ENCODE measurements around the gene GUCD1.

Gene GUCD1

GRCh38 chr22:24503843-24504338 is 51.0 kb downstream of the GUCD1 start:
- no peaks in the 10 kb centered on the region for H3K9me3 ChIP-seq (ENCODE audit: control insufficient read depth, low read length)
- no peak overlapping the region for H3K27ac ChIP-seq (ENCODE audit: insufficient read depth, low read depth, low read length, poor library complexity, severe bottlenecking)
- H3K27me3 ChIP-seq (ENCODE audit: control insufficient read depth, insufficient read depth, low read length, poor library complexity, severe bottlenecking): peaks cover 54% of the 10 kb centered on the region
- 91 to 96% methylated on average over 5 of the region's 5 CpGs for WGBS, 2 experiments
- H3K36me3 ChIP-seq (ENCODE audit: control insufficient read depth, insufficient read depth, low read length): no peaks in the 10 kb centered on the region
- peaks cover 34% of the 10 kb centered on the region for H3K4me1 ChIP-seq (ENCODE audit: control insufficient read depth, insufficient read depth, low read length)
- no peak overlapping the region for H3K4me3 ChIP-seq (ENCODE audit: insufficient read depth, low read depth, low read length)

DNA sequence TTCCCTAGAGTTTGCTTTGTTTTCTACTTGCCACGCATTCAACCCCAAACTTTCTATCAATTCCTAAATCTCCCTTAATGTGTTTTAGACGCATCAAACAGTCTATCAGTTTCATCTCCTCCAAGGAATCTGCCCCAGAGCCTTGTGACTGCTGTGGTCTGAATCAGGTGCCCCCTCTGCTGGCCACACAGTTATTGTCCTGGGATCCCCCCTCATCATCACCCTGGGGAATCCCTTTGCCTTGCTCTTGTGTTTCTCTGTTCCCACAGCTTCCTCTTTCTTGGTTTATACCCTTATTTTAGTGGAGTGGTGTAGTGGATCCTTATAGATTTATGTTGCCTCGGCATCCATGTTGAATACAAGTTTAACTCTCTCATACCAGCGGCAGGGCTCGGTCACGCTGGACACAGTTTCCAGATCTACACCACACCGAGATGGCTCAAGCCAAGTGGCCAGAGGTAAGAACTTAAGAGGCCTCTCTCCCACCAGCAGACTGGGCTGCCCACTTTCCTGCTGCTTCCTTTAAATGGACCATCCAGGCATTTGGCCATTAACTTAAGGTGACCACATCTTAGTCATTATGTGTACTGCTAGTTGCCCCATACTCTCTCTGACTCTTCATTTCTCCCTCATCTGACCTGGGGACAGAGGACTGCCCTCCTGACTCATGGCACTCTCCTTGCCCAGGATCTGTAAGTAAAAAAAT is 51.6 kb downstream of the GUCD1 start:
- H3K4me1 ChIP-seq (ENCODE audit: control insufficient read depth, insufficient read depth, low read length): peaks cover 37% of the 10 kb centered on the region
- no peaks in the 10 kb centered on the region for H3K9me3 ChIP-seq (ENCODE audit: control insufficient read depth, low read length)
- H3K27ac ChIP-seq (ENCODE audit: insufficient read depth, low read depth, low read length, poor library complexity, severe bottlenecking): no peak overlapping the region
- H3K36me3 ChIP-seq (ENCODE audit: control insufficient read depth, insufficient read depth, low read length): no peaks in the 10 kb centered on the region
- no peak overlapping the region for H3K4me3 ChIP-seq (ENCODE audit: insufficient read depth, low read depth, low read length)
- WGBS, 2 experiments: 83 to 84% methylated on average over 7 of the region's 7 CpGs
- peaks cover 60% of the 10 kb centered on the region for H3K27me3 ChIP-seq (ENCODE audit: control insufficient read depth, insufficient read depth, low read length, poor library complexity, severe bottlenecking)

DNA sequence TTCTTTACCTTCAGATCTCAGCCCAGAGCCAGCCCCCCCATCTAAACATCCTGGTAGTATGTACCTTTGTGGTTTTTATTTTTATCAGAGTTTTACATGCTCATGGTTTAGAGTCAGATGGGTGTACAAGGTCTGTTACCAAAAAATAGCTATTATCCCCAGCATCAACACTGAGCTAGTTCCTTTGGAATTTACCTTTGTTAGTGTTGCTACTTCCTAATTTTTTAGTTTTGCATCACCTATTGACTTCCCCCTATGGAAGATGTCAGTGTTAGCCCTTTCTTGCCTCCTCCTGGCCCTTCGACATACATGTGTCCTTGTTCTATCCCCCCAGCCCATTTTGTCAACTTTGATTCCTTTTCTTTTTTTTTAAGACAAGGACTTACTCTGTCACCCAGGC is 52.4 kb downstream of the GUCD1 start:
- H3K9me3 ChIP-seq (ENCODE audit: control insufficient read depth, low read length): no peaks in the 10 kb centered on the region
- H3K36me3 ChIP-seq (ENCODE audit: control insufficient read depth, insufficient read depth, low read length): no peaks in the 10 kb centered on the region
- H3K27me3 ChIP-seq (ENCODE audit: control insufficient read depth, insufficient read depth, low read length, poor library complexity, severe bottlenecking): peaks cover 67% of the 10 kb centered on the region
- H3K4me3 ChIP-seq (ENCODE audit: insufficient read depth, low read depth, low read length): no peak overlapping the region
- 88 to 89% methylated on average over 1 of the region's 1 CpG for WGBS, 2 experiments
- no peak overlapping the region for H3K27ac ChIP-seq (ENCODE audit: insufficient read depth, low read depth, low read length, poor library complexity, severe bottlenecking)
- H3K4me1 ChIP-seq (ENCODE audit: control insufficient read depth, insufficient read depth, low read length): peaks cover 37% of the 10 kb centered on the region

DNA sequence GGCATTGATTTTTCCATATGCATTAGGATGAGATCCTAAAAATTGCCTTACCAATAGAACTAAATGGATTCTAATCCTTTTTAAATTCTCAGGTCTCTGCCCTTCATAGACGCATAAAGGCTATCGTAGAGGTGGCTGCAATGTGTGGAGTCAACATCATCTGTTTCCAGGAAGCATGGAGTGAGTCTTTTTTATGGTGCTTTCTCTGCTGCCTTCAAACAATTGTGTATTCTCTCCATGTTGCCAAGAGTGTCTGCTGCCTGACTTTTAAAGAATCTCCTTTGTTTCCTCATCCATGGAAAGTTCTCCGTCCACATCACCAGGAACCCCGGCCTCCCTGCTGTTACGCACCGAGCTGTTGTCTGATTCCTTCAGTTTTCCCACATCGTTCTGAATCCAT is 52.9 kb downstream of the GUCD1 start:
- no peaks in the 10 kb centered on the region for H3K36me3 ChIP-seq (ENCODE audit: control insufficient read depth, insufficient read depth, low read length)
- no peaks in the 10 kb centered on the region for H3K9me3 ChIP-seq (ENCODE audit: control insufficient read depth, low read length)
- peaks cover 37% of the 10 kb centered on the region for H3K4me1 ChIP-seq (ENCODE audit: control insufficient read depth, insufficient read depth, low read length)
- peaks cover 71% of the 10 kb centered on the region for H3K27me3 ChIP-seq (ENCODE audit: control insufficient read depth, insufficient read depth, low read length, poor library complexity, severe bottlenecking)
- 63 to 68% methylated on average over 7 of the region's 7 CpGs for WGBS, 2 experiments
- H3K4me3 ChIP-seq (ENCODE audit: insufficient read depth, low read depth, low read length): no peak overlapping the region
- no peak overlapping the region for H3K27ac ChIP-seq (ENCODE audit: insufficient read depth, low read depth, low read length, poor library complexity, severe bottlenecking)

- Histone ChIP-seq H3K4me3 (ENCODE audit: insufficient read depth, low read depth, low read length) (no peak overlapping the region), H3K27ac (ENCODE audit: insufficient read depth, low read depth, low read length, poor library complexity, severe bottlenecking) (no peak overlapping the region), H3K9me3 (ENCODE audit: control insufficient read depth, low read length) (no peaks in the 10 kb centered on the region), H3K4me1 (ENCODE audit: control insufficient read depth, insufficient read depth, low read length) (peaks cover 37% of the 10 kb centered on the region), H3K36me3 (ENCODE audit: control insufficient read depth, insufficient read depth, low read length) (no peaks in the 10 kb centered on the region), H3K27me3 (ENCODE audit: control insufficient read depth, insufficient read depth, low read length, poor library complexity, severe bottlenecking) (peaks cover 75% of the 10 kb centered on the region)
- 67 to 72% methylated on average over 8 of the region's 8 CpGs for WGBS, 2 experiments
These were observed 53.5 kb downstream of the GUCD1 start for GRCh38 chr22:24501301-24502005.

GRCh38 chr22:24500277-24500820 is 54.6 kb downstream of the GUCD1 start:
- peaks cover 86% of the 10 kb centered on the region for H3K27me3 ChIP-seq (ENCODE audit: control insufficient read depth, insufficient read depth, low read length, poor library complexity, severe bottlenecking)
- H3K4me3 ChIP-seq (ENCODE audit: insufficient read depth, low read depth, low read length): no peak overlapping the region
- 44 to 48% methylated on average over 16 of the region's 16 CpGs for WGBS, 2 experiments
- H3K9me3 ChIP-seq (ENCODE audit: control insufficient read depth, low read length): no peaks in the 10 kb centered on the region
- peaks cover 37% of the 10 kb centered on the region for H3K4me1 ChIP-seq (ENCODE audit: control insufficient read depth, insufficient read depth, low read length)
- H3K27ac ChIP-seq (ENCODE audit: insufficient read depth, low read depth, low read length, poor library complexity, severe bottlenecking): no peak overlapping the region
- no peaks in the 10 kb centered on the region for H3K36me3 ChIP-seq (ENCODE audit: control insufficient read depth, insufficient read depth, low read length)

DNA sequence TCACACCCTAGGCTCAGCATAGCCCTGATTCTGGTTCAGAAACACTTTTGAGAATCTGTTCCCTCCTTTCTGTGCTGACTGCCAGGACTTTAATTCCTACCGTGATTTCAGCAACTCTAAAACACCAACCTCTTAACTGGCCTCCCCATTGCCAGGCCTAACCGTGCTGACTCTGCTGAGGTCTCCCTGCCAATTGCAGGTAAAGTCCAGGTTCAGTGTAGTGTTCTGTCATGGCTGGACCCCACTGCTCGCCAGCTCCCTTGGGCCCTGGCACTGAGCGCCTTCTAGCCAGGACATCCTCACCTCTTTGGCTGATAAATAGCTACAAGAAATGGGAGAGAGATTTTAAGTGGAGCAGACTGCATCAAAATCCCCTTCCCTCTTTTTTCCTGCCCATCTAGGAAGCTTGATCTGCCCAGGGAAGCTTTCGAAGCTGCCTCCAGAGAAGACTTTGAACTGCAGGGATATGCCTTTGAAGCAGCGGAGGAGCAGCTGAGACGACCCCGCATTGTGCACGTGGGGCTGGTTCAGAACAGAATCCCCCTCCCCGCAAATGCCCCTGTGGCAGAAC is 55.1 kb downstream of the GUCD1 start:
- Histone ChIP-seq H3K27ac (ENCODE audit: insufficient read depth, low read depth, low read length, poor library complexity, severe bottlenecking) (no peak overlapping the region), H3K4me3 (ENCODE audit: insufficient read depth, low read depth, low read length) (no peak overlapping the region), H3K9me3 (ENCODE audit: control insufficient read depth, low read length) (no peaks in the 10 kb centered on the region), H3K4me1 (ENCODE audit: control insufficient read depth, insufficient read depth, low read length) (peaks cover 37% of the 10 kb centered on the region), H3K27me3 (ENCODE audit: control insufficient read depth, insufficient read depth, low read length, poor library complexity, severe bottlenecking) (peaks cover 92% of the 10 kb centered on the region), H3K36me3 (ENCODE audit: control insufficient read depth, insufficient read depth, low read length) (no peaks in the 10 kb centered on the region)
- 78 to 80% methylated on average over 10 of the region's 10 CpGs for WGBS, 2 experiments

DNA sequence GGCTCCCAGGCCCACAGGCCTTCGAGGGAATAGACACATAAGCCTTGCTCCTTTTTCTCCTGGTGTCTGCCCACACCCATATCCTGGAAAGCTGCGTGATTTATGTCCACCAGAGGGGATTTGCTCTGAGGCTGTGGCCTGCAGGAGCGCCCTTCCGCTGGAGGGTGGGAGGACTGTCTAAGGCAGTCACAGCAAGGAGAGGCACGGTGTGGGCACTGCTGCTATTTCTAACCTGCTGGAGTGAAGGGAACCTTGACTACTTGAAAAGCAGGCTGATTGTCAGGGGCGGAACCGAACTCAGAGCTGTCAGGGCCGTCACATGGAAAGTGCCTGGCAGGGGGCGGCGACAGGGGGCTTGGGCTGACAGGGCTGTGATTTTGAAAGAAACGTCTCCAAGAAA is 56.1 kb downstream of the GUCD1 start:
- H3K4me3 ChIP-seq (ENCODE audit: insufficient read depth, low read depth, low read length): no peak overlapping the region
- H3K9me3 ChIP-seq (ENCODE audit: control insufficient read depth, low read length): no peaks in the 10 kb centered on the region
- H3K27me3 ChIP-seq (ENCODE audit: control insufficient read depth, insufficient read depth, low read length, poor library complexity, severe bottlenecking): peaks cover 94% of the 10 kb centered on the region
- H3K27ac ChIP-seq (ENCODE audit: insufficient read depth, low read depth, low read length, poor library complexity, severe bottlenecking): no peak overlapping the region
- H3K4me1 ChIP-seq (ENCODE audit: control insufficient read depth, insufficient read depth, low read length): peaks cover 37% of the 10 kb centered on the region
- WGBS, 2 experiments: 76 to 81% methylated on average over 11 of the region's 11 CpGs
- H3K36me3 ChIP-seq (ENCODE audit: control insufficient read depth, insufficient read depth, low read length): no peaks in the 10 kb centered on the region

DNA sequence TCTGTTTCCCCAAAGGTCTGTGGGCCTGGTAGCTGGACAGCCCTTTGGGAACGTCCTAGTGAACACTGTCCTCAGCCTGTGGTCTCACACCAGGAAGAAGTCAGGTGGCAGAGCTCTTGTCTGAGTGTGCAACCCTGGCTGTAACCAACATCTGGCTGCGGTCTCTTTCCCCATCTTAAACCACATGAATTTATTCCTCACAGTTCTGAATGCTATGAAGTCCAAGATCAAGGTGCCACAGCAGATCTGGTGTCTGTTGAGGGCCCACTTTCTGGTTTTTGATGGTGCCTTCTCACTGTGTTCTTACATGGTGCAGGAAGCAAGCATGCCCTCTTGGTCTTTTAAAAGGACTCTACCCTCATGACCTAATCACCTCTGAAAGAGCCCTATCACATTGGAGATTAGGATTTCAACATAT is 57.1 kb downstream of the GUCD1 start:
- H3K27me3 ChIP-seq (ENCODE audit: control insufficient read depth, insufficient read depth, low read length, poor library complexity, severe bottlenecking): peaks cover 100% of the 10 kb centered on the region
- 88 to 90% methylated on average over 2 of the region's 2 CpGs for WGBS, 2 experiments

GRCh38 chr22:24496661-24497060 is 58.3 kb downstream of the GUCD1 start:
- H3K27ac ChIP-seq (ENCODE audit: insufficient read depth, low read depth, low read length, poor library complexity, severe bottlenecking): no peak overlapping the region
- H3K36me3 ChIP-seq (ENCODE audit: control insufficient read depth, insufficient read depth, low read length): no peaks in the 10 kb centered on the region
- 78 to 80% methylated on average over 2 of the region's 2 CpGs for WGBS, 2 experiments
- H3K9me3 ChIP-seq (ENCODE audit: control insufficient read depth, low read length): no peaks in the 10 kb centered on the region
- peaks cover 100% of the 10 kb centered on the region for H3K27me3 ChIP-seq (ENCODE audit: control insufficient read depth, insufficient read depth, low read length, poor library complexity, severe bottlenecking)
- H3K4me3 ChIP-seq (ENCODE audit: insufficient read depth, low read depth, low read length): no peak overlapping the region
- H3K4me1 ChIP-seq (ENCODE audit: control insufficient read depth, insufficient read depth, low read length): peaks cover 31% of the 10 kb centered on the region

More for the DNA sequence above, 57.1 kb downstream of the GUCD1 start:
- H3K4me3 ChIP-seq (ENCODE audit: insufficient read depth, low read depth, low read length): no peak overlapping the region
- H3K9me3 ChIP-seq (ENCODE audit: control insufficient read depth, low read length): no peaks in the 10 kb centered on the region
- no peak overlapping the region for H3K27ac ChIP-seq (ENCODE audit: insufficient read depth, low read depth, low read length, poor library complexity, severe bottlenecking)
- H3K4me1 ChIP-seq (ENCODE audit: control insufficient read depth, insufficient read depth, low read length): peaks cover 37% of the 10 kb centered on the region
- H3K36me3 ChIP-seq (ENCODE audit: control insufficient read depth, insufficient read depth, low read length): no peaks in the 10 kb centered on the region
